Spleen (tissue), 11 donors: ENCODE data around the gene LCMT1. TPM values are rescaled to one million over a fixed set of nuclear protein-coding genes. Genes with fewer than 3 reads are reported as not detected.

Experiments
- DNase-seq: peaks from one replicate; pipeline ENCODE4 v3.0.0-alpha.2; 2020
- H3K27ac ChIP-seq, 8 donors: fragments of 200-600 bp; sonication (generic) in 7 of 8; 1 replicate in 4 of 8; 2 replicates in 4 of 8; pipeline versions ENCODE4 v1.5.0 to v1.8.0; 2016 to 2021; ENCODE audit warnings: inconsistent platforms in 4 of 8, mild to moderate bottlenecking in 4 of 8, moderate library complexity in 1 of 8
- H3K27me3 ChIP-seq, 7 donors: fragments of 200-600 bp; sonication (generic) in 6 of 7; replicated peaks in 1 of 7; 1 replicate in 4 of 7; 2 replicates in 3 of 7; pipeline versions ENCODE4 v1.5.0 to v1.8.0; 2016 to 2021; ENCODE audit warnings: inconsistent platforms in 3 of 7, mild to moderate bottlenecking in 1 of 7
- H3K36me3 ChIP-seq, 6 donors: fragments of 200-600 bp; sonication (generic) in 5 of 6; 1 replicate in 4 of 6; 2 replicates in 2 of 6; pipeline versions ENCODE4 v1.5.0 to v1.8.0; 2016 to 2021; ENCODE audit warnings: inconsistent platforms in 2 of 6
- H3K4me1 ChIP-seq, 6 donors: fragments of 200-600 bp; sonication (generic) in 5 of 6; 1 replicate in 3 of 6; 2 replicates in 3 of 6; pipeline versions ENCODE4 v1.5.0 to v1.8.0; 2016 to 2021; ENCODE audit warnings: inconsistent platforms in 3 of 6
- H3K4me3 ChIP-seq, 8 donors: fragments of 200-600 bp; sonication (generic) in 7 of 8; 1 replicate in 4 of 8; 2 replicates in 4 of 8; pipeline versions ENCODE4 v1.5.0 to v1.8.0; 2016 to 2021; ENCODE audit warnings: inconsistent platforms in 4 of 8, mild to moderate bottlenecking in 4 of 8, moderate library complexity in 2 of 8
- H3K9me3 ChIP-seq, 8 donors: fragments of 200-600 bp; sonication (generic) in 7 of 8; 1 replicate in 4 of 8; 2 replicates in 4 of 8; pipeline versions ENCODE4 v1.5.0 to v1.8.0; 2016 to 2021; ENCODE audit warnings: inconsistent platforms in 4 of 8
- CTCF ChIP-seq, 11 experiments: fragments of 200-600 bp in 7 of 11; fragments of 450-650 bp in 4 of 11; sonication (generic) in 4 of 11; IDR thresholded peaks in 8 of 11; conservative IDR thresholded peaks in 3 of 11; 1 replicate in 7 of 11; 2 replicates in 4 of 11; pipeline versions ENCODE4 v1.4.0 to v1.8.0; 2016 to 2021; ENCODE audit warnings: antibody characterized with exemption in 11 of 11, inconsistent platforms in 4 of 11, mild to moderate bottlenecking in 1 of 11
- POLR2A ChIP-seq, 3 donors: fragments of 450-650 bp; IDR thresholded peaks; one replicate each; pipeline ENCODE4 v1.5.1; 2017; ENCODE audit warnings: antibody characterized with exemption in 3 of 3, mild to moderate bottlenecking in 1 of 3
- POLR2AphosphoS5 ChIP-seq, 3 donors: sonication (generic); formaldehyde crosslinking; IDR thresholded peaks; one replicate each; pipeline ENCODE4 v1.5.1; 2017; ENCODE audit warnings: antibody characterized with exemption in 3 of 3
- WGBS, 5 donors: extraction: QIAGEN DNeasy Blood & Tissue Kit in 3 of 5; methylation state at CpG; one replicate each; pipeline versions ENCODE4 v1.1.5 to v1.1.7; 2013 to 2018; 5-methylcytosine and 5-hydroxymethylcytosine counted together
- intact Hi-C: fragments of 100-400 bp; cut with DNase I; formaldehyde crosslinking; loops from one replicate; pipeline ENCODE4 v1.15.0; 2023; ENCODE audit warnings: low total_unique reads
- polyA plus RNA-seq, 3 donors: library from polyadenylated mRNA; stranded (reverse); fragments of 200-250 nt; gene quantifications; one replicate each; pipeline ENCODE4 v1.2.1, GENCODE V29; 2013
- total RNA-seq, 7 donors: library from RNA; depleted of rRNA in 3 of 7; stranded (reverse); fragments of >200 nt in 3 of 7; fragmentation: NEBNext Ultra II Directional in 4 of 7; extraction: Animal tissue kit (Norgen Biotek cat#: 25700) in 4 of 7; gene quantifications; one replicate each; pipeline versions ENCODE4 v1.1.0 to v1.2.1, GENCODE V29; 2016 to 2021
- donor health status: healthy with polysubstance abuse.
- donor health status: DM: no; HTN: no; CAD: no; lungs with moderate emphysema.
- donor health status: DM: no; HTN: no; CAD: no.
- donor health status: Bipolar disorder and iron deficiency.
- donor health status: healthy.
- donor health status: DM: no; HTN: no; CAD: no.
- donor health status: DM: yes; HTN: yes; CAD: no.

Gene LCMT1
- total and polyA plus RNA-seq, 10 donors = 25.1 to 33.3 (median 28.0) TPM

- Histone ChIP-seq H3K36me3 (peaks cover 0 to 99% (median 63%) of the 10 kb centered on the region in 6 donors), H3K27ac (no peak overlapping the region), H3K4me1 (no peaks in the 10 kb centered on the region), H3K9me3 (no peaks in the 10 kb centered on the region), H3K4me3 (no peak overlapping the region), H3K27me3 (no peaks in the 10 kb centered on the region)
- TF ChIP-seq POLR2AphosphoS5 (IDR thresholded peaks at IDR 0.05) (no peak), POLR2A (IDR thresholded peaks at IDR 0.05) (no peak), CTCF (IDR thresholded peaks at IDR 0.05 in 8 of 11, conservative IDR thresholded peaks at IDR 0.05 in 3 of 11) (no peak)
- 92 to 98% (median 94%) methylated on average over 2 of the region's 2 CpGs for WGBS, 5 donors
- DNase-seq = no peak
- intact Hi-C loops = no loop called here
These were observed 30.1 kb downstream of the LCMT1 start for GRCh38 chr16:25141648-25142047.

DNA sequence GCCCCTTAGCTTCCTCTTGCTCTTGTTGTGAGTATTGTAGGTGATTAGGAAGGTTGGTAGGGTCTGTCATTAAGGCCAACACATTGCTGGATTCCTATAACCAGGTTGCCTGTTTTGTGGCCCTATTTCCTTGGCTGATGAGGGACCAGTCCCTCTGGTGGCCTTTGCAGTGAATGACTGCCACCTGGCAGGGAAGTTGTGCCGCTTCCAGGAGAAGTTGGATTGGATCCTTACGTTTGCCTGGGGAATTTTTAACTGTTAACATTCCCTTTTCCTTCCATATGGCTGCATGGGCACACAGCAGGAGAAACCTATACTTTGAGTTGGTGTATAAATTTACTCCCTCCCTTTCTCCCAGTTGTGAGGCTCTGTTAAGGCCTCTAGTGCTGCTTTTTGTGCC lies 32.4 kb downstream of the LCMT1 start:
- TF ChIP-seq POLR2A (IDR thresholded peaks at IDR 0.05) (no peak), CTCF (IDR thresholded peaks at IDR 0.05 in 8 of 11, conservative IDR thresholded peaks at IDR 0.05 in 3 of 11) (peak in 2 of 11 experiments; percentile 8 to 31)
- Histone ChIP-seq H3K27me3 (no peaks in the 10 kb centered on the region), H3K4me3 (no peak overlapping the region), H3K36me3 (peaks cover 0 to 99% (median 53%) of the 10 kb centered on the region in 6 donors), H3K9me3 (no peaks in the 10 kb centered on the region), H3K27ac (no peak overlapping the region), H3K4me1 (no peaks in the 10 kb centered on the region)
- DNase-seq = no peak
- intact Hi-C loops = no loop called here
- WGBS, 5 donors = 72 to 88% (median 75%) methylated on average over 2 of the region's 2 CpGs

GRCh38 chr16:25148568-25149215 lies 37.1 kb downstream of the LCMT1 start:
- H3K27me3 ChIP-seq = no peaks in the 10 kb centered on the region
- intact Hi-C loops = no loop called here
- WGBS, 5 donors = 90 to 95% (median 94%) methylated on average over 22 of the region's 22 CpGs
- TF ChIP-seq POLR2A (IDR thresholded peaks at IDR 0.05) (no peak), CTCF (IDR thresholded peaks at IDR 0.05 in 8 of 11, conservative IDR thresholded peaks at IDR 0.05 in 3 of 11) (no peak), POLR2AphosphoS5 (IDR thresholded peaks at IDR 0.05) (peak in 1 of 3 donors; percentile 11)
- no peak overlapping the region for H3K27ac ChIP-seq
- no peaks in the 10 kb centered on the region for H3K9me3 ChIP-seq
- no peak overlapping the region for H3K4me3 ChIP-seq
- peaks cover 0 to 84% (median 13%) of the 10 kb centered on the region in 6 donors for H3K36me3 ChIP-seq
- H3K4me1 ChIP-seq = no peaks in the 10 kb centered on the region
- DNase-seq = no peak

DNA sequence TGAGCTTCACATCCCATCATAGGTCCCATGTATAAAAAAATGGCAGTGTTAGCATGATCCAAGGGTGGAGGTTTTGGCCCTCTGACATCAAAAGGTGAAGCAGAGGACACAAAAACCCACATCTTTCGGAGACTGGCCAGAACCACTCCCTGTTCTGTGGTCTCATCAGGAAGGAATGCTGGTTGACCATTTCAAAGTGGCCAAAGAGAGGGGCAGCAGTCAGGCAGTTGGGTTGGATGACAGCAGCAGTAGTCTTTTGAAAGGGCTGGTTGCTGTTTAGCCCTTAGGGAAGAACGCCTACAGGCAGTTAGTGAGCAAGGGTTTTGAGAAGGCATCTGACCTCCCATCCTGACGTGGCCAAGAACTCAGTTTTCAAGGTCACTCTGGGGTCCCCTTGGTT lies 40.5 kb downstream of the LCMT1 start:
- Histone ChIP-seq H3K27ac (no peak overlapping the region), H3K4me3 (no peak overlapping the region), H3K9me3 (no peaks in the 10 kb centered on the region), H3K36me3 (peaks cover 0 to 82% (median 12%) of the 10 kb centered on the region in 6 donors), H3K4me1 (no peaks in the 10 kb centered on the region), H3K27me3 (no peaks in the 10 kb centered on the region)
- intact Hi-C loops = no loop called here
- WGBS, 5 donors = 93 to 98% (median 95%) methylated on average over 3 of the region's 3 CpGs
- TF ChIP-seq POLR2AphosphoS5 (IDR thresholded peaks at IDR 0.05) = no peak
- TF ChIP-seq POLR2A (IDR thresholded peaks at IDR 0.05) = no peak
- TF ChIP-seq CTCF (IDR thresholded peaks at IDR 0.05 in 8 of 11, conservative IDR thresholded peaks at IDR 0.05 in 3 of 11) = no peak
- no peak for DNase-seq
